OCI-LY7 (cell line): Measurements from ENCODE around the gene MED31. TPM values are rescaled to one million over a fixed set of nuclear protein-coding genes. Genes with fewer than 3 reads are reported as not detected.

Experiments used
- BruUV-seq: library from RNA; stranded (reverse); fragments of 400-500 nt; replicated peaks from 2 replicates; lab custom pipeline; 2021; lab: Mats Ljungman, UMichigan
- CTCF ChIA-PET: fragments of 300-600 bp; sonication (Branson Sonifier 250); formaldehyde crosslinking; loops from one replicate; lab custom pipeline; 2022; ENCODE audit warnings: antibody characterized with exemption; ENCODE audit not compliant: unreplicated experiment; lab: Charles Lee
- POLR2A ChIA-PET: fragments of 300-600 bp; sonication (Branson Sonifier 250); formaldehyde crosslinking; loops from one replicate; lab custom pipeline; 2022; ENCODE audit warnings: antibody characterized with exemption; lab: Charles Lee
- DNase-seq: peaks from one replicate; pipeline ENCODE4 v3.0.0-alpha.2; 2015; ENCODE audit warnings: low spot score
- H2AFZ ChIP-seq: fragments of 200-600 bp; sonication (generic), shearing (Covaris generic); 2 replicates; pipeline ENCODE4 v1.6.1; 2014; ENCODE audit warnings: mild to moderate bottlenecking, antibody characterized with exemption, low read length, moderate library complexity
- H3K27ac ChIP-seq: fragments of 200-600 bp; sonication (generic); 2 replicates; pipeline ENCODE4 v1.5.1; 2014; ENCODE audit warnings: mixed run types, low read depth, mild to moderate bottlenecking, moderate library complexity, low read length, inconsistent platforms; ENCODE audit not compliant: poor library complexity, severe bottlenecking
- H3K36me3 ChIP-seq: fragments of 200-600 bp; sonication (generic); 2 replicates; pipeline ENCODE4 v1.6.1; 2014; ENCODE audit warnings: mild to moderate bottlenecking, antibody characterized with exemption, low read length, moderate library complexity, mixed read lengths; ENCODE audit not compliant: insufficient read depth
- H3K4me1 ChIP-seq: fragments of 200-600 bp; sonication (generic); 2 replicates; pipeline ENCODE4 v1.5.1; 2014; ENCODE audit warnings: mild to moderate bottlenecking, low read length; ENCODE audit not compliant: insufficient read depth, poor library complexity, severe bottlenecking
- H3K4me2 ChIP-seq: fragments of 200-600 bp; sonication (generic); 2 replicates; pipeline ENCODE4 v1.6.1; 2014; ENCODE audit warnings: mild to moderate bottlenecking, low read length
- H3K4me3 ChIP-seq: fragments of 200-600 bp; sonication (generic); 2 replicates; pipeline ENCODE4 v1.5.1; 2014; ENCODE audit warnings: mild to moderate bottlenecking, low read depth, low read length; ENCODE audit not compliant: poor library complexity, severe bottlenecking
- H3K79me2 ChIP-seq: fragments of 200-600 bp; sonication (generic); 2 replicates; pipeline ENCODE4 v1.6.1; 2016; ENCODE audit warnings: low read depth, mild to moderate bottlenecking, low read length, moderate library complexity, mixed read lengths; ENCODE audit not compliant: insufficient read depth
- H3K9me2 ChIP-seq: fragments of 200-600 bp; sonication (generic); 2 replicates; pipeline ENCODE4 v1.6.1; 2016; ENCODE audit warnings: mild to moderate bottlenecking, low read length, mixed read lengths; ENCODE audit not compliant: insufficient read depth
- H3K9me3 ChIP-seq: fragments of 200-600 bp; sonication (generic); 2 replicates; pipeline ENCODE4 v1.6.1; 2014; ENCODE audit warnings: mild to moderate bottlenecking, mixed run types, low read length, mixed read lengths
- H4K20me1 ChIP-seq: fragments of 200-600 bp; sonication (generic); 2 replicates; pipeline ENCODE4 v1.6.1; 2014; ENCODE audit warnings: mild to moderate bottlenecking, antibody characterized with exemption, low read length, moderate library complexity, mixed read lengths; ENCODE audit not compliant: insufficient read depth
- EZH2phosphoT487 ChIP-seq: fragments of 200-600 bp; sonication (generic); IDR thresholded peaks from 2 replicates; pipeline ENCODE4 v1.6.1; 2018; ENCODE audit warnings: low read depth, borderline replicate concordance, mild to moderate bottlenecking, mixed run types, antibody characterized with exemption, low read length, moderate library complexity, mixed read lengths
- intact Hi-C: fragments of 100-400 bp; cut with micrococcal nuclease; formaldehyde crosslinking; loops from one replicate; pipeline ENCODE4 v1.10.0; 2022; ENCODE audit not compliant: unreplicated experiment
- total RNA-seq, 2 experiments: library from RNA; depleted of rRNA in 1 of 2; stranded (reverse); fragments of >200 nt in 1 of 2; shearing (Covaris generic) in 1 of 2; gene quantifications; 2 replicates each; pipeline ENCODE4 v1.2.3, GENCODE V29; 2014 to 2022
- TF ChIP-seq, protein P1 (sequence below): fragments of 200-600 bp; sonication (generic); conservative IDR thresholded peaks from 2 replicates; pipeline ENCODE4 v1.5.1; 2014; ENCODE audit warnings: mild to moderate bottlenecking, antibody characterized with exemption, low read length, moderate library complexity, mixed read lengths

The MED31 gene
- total RNA-seq, 2 experiments from 2014 or later = 14.6 to 25.2 TPM

- CTCF ChIA-PET = no interaction called here
- H3K4me2 ChIP-seq = peak overlapping the region; percentile 44; the same call in 1 of the 2 replicates
- H4K20me1 ChIP-seq = peaks cover 4% of the 10 kb centered on the region; the same call in 1 of the 2 replicates
- POLR2A ChIA-PET = no interaction called here
- TF ChIP-seq EZH2phosphoT487 = no peak
- TF ChIP-seq, protein P1, sequence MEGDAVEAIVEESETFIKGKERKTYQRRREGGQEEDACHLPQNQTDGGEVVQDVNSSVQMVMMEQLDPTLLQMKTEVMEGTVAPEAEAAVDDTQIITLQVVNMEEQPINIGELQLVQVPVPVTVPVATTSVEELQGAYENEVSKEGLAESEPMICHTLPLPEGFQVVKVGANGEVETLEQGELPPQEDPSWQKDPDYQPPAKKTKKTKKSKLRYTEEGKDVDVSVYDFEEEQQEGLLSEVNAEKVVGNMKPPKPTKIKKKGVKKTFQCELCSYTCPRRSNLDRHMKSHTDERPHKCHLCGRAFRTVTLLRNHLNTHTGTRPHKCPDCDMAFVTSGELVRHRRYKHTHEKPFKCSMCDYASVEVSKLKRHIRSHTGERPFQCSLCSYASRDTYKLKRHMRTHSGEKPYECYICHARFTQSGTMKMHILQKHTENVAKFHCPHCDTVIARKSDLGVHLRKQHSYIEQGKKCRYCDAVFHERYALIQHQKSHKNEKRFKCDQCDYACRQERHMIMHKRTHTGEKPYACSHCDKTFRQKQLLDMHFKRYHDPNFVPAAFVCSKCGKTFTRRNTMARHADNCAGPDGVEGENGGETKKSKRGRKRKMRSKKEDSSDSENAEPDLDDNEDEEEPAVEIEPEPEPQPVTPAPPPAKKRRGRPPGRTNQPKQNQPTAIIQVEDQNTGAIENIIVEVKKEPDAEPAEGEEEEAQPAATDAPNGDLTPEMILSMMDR = no peak
- no peaks in the 10 kb centered on the region for H3K9me3 ChIP-seq
- H3K79me2 ChIP-seq = peaks cover 6% of the 10 kb centered on the region
- H2AFZ ChIP-seq = no peak overlapping the region
- H3K4me3 ChIP-seq = no peak overlapping the region
- no peaks in the 10 kb centered on the region for H3K9me2 ChIP-seq
- peaks cover 36% of the 10 kb centered on the region for H3K4me1 ChIP-seq
- DNase-seq = no peak
- intact Hi-C loops = no loop called here
- no peak overlapping the region for H3K27ac ChIP-seq
- peaks cover 12% of the 10 kb centered on the region for H3K36me3 ChIP-seq
- BruUV-seq = no TSS peak
Observed at GRCh38 chr17:6654841-6655731, 3.7 kb upstream of the MED31 start.

DNA sequence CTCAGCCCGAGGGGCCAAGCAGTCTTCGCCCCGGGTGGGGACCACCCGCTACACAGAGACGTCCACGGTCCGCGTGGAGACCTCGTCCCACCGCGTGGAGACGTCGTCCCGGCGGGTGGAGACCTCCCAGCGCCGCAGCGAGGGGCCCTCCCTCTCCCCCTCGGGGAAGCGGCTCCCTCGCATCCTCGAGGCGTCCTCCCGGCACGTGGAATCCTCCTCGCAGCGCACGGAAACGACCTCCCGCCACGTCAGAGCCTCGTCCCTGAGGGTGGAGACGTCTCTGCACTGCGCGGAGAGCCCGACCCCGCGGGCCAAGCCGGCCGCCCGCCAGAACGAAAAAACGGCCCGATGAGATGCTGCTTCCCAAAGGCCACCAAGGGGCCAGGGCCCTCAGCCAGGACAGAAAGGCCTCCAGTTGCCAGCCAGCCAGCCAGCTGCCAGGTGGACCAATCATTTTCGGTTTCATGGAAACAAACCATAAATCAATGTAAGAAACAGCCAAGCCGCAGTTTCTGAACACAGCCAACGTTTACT, 581 bp upstream of the MED31 start:
- no peak for TF ChIP-seq EZH2phosphoT487
- TF ChIP-seq, protein P1 = no peak
- no peak overlapping the region for H3K27ac ChIP-seq
- intact Hi-C loops = loop anchor here (1.0 kb wide), 1 partner anchor 12 kb away; the partner anchor contains the start of gene KIAA0753
- peaks cover 35% of the 10 kb centered on the region for H3K79me2 ChIP-seq
- no peaks in the 10 kb centered on the region for H3K9me2 ChIP-seq
- peak; percentile 23 for DNase-seq
- ChIA-PET CTCF (no interaction called here), POLR2A (interaction anchor here (2.2 kb wide), 1 partner anchor 10 kb away, joined by 6 read pairs; the partner anchor contains the start of gene TXNDC17)
- no peaks in the 10 kb centered on the region for H3K9me3 ChIP-seq
- H2AFZ ChIP-seq = peak overlapping the region; percentile 18; the same call in 1 of the 2 replicates
- H3K4me1 ChIP-seq = peaks cover 50% of the 10 kb centered on the region
- H3K4me2 ChIP-seq = peak overlapping the region; percentile 91
- H4K20me1 ChIP-seq = peaks cover 7% of the 10 kb centered on the region; the same call in 1 of the 2 replicates
- BruUV-seq = no TSS peak
- peaks cover 26% of the 10 kb centered on the region; the same call in 1 of the 2 replicates for H3K36me3 ChIP-seq
- H3K4me3 ChIP-seq = peak overlapping the region; percentile 91
